Hepatic stellate cell (primary cell): ENCODE measurements around the gene BTBD19.
A peak's percentile ranks its signal among the peaks of the same experiment; 100 is the strongest.
"Not testable (repeated sequence)": the region's sequence is repeated elsewhere in the genome, so short reads cannot be mapped to it uniquely, and the experiment has no call there.

Source experiments
- DNase-seq: peaks from one replicate; pipeline ENCODE4 v3.0.0; 2011; ENCODE audit warnings: low spot score

The BTBD19 gene, protein sequence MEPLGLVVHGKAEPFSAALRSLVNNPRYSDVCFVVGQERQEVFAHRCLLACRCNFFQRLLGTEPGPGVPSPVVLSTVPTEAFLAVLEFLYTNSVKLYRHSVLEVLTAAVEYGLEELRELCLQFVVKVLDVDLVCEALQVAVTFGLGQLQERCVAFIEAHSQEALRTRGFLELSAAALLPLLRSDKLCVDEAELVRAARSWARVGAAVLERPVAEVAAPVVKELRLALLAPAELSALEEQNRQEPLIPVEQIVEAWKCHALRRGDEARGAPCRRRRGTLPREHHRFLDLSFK

GRCh38 chr1:44808063-44808937 is at the start of gene BTBD19:
Gene BTBD19, plus strand, starts transcription at chr1:44808523. Its CDS starts 298 bp downstream, at chr1:44808821.
- peak; percentile 93 for DNase-seq

DNA sequence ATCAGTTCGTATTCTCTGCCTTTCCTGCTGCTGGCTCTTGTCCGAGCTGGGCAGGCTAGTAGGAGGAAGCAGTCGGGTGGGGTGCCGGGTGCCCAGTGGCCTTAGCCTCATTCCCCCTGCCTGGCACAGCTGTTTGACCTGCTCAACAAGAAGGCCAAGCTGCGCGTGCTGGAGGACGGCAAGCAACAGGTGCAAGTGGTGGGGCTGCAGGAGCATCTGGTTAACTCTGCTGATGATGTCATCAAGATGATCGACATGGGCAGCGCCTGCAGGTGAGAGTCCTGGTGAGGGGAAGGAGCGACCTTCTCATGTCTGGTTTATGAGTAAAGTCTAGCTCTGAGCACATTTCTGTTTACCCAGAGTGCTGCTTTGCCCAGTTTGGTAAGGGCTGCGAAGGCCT is 49.2 kb upstream of the BTBD19 start:
- DNase-seq = no peak

- no peak for DNase-seq
Observed at GRCh38 chr1:44760876-44761275, 47.4 kb upstream of the BTBD19 start.

DNA sequence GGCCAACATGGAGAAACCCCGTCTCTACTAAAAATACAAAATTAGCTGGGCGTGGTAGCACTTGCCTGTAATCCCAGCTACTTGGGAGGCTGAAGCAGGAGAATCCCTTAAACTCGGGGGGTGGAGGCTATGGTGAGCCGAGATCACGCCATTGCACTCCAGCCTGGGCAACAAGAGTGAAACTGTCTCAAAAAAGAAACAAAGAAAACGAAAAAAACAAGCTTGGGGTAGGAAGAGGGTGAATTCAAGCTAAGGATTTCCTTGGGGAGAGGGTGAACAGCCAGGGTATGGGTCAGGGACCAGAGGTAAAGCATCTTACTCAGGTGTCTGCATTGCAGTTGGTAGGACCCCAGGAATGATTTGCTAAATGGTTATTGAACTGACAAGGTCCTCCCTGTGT is 41.9 kb upstream of the BTBD19 start:
- DNase-seq = not testable (repeated sequence)

GRCh38 chr1:44775078-44775929 is 33.0 kb upstream of the BTBD19 start, which contains the start of gene RPS8:
Gene RPS8, plus strand, starts transcription at chr1:44775540. Its CDS starts 57 bp downstream, at chr1:44775597.
- peak; percentile 85 for DNase-seq

DNA sequence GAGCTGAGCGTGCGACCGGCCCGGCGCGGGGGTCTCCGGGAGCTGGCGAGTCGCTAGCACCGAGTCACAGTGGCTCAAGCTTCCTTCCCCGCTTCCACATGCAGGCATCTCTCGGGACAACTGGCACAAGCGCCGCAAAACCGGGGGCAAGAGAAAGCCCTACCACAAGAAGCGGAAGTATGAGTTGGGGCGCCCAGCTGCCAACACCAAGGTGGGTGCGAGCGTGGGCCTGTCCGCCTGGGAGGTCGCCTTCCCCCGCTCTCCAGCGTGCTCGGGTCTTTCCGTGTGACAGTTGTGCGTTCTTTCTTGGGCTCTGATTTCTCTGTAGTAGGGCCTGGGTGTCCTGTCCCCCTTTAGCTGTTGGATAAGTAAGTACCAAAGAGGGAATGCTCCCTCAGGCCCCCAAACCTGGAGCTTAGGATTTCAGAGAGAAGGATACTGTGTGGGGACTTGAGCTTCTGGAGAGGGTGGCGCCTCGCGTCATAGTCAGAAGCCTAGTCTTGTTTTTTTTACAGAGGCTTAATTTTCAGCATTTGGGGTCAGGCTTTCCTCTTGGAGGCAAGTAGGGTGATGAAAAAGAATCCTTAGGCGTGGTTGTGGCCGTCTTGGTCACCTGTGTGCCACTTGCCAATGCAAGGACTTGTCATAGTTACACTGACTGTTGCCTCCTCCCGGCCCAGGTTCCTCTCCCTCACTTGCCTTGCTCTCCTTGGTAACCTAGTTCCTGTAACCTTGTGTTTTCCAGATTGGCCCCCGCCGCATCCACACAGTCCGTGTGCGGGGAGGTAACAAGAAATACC is 32.2 kb upstream of the BTBD19 start:
- peak; percentile 34 for DNase-seq

DNA sequence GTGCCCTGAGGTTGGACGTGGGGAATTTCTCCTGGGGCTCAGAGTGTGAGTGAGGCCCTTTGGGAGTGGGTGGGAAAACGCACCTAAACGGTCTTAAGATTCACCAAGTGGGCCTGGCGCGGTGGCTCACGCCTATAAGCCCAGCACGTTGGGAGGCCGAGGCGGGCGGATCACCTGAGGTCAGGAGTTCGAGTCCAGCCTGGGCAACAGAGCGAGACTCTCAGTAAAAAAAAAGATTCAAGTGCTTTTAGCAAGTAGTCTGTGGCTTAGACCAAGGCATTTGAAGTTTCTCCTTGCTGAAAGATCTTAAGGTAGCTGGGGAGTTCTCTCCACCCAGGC is 31.6 kb upstream of the BTBD19 start:
- no peak for DNase-seq

GRCh38 chr1:44777547-44777946 is 30.8 kb upstream of the BTBD19 start:
- DNase-seq = no peak

DNA sequence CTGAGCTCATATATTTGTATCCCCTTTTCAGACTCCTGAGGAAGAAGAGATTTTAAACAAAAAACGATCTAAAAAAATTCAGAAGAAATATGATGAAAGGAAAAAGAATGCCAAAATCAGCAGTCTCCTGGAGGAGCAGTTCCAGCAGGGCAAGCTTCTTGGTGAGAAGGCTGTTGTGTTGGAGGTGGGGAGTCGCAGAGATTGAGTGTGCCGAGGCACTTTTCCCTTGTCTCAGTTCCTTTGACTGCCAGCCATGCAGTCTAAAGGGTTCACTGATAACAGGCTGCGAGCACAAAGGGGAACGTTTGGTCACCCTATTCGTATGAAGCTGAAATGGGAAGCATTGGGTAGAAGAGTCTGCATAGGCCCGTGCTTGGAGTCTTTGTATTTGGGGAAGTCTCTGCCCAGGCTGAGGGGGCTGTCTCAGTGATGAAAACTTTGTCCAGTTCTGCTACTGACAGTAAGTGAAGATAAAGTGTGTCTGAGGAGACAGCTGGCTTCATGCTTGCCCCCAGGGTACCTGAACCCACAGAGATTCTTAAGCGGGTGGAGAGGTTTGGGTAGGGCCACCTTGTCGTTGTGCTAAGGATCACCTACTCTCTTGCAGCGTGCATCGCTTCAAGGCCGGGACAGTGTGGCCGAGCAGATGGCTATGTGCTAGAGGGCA is 30.2 kb upstream of the BTBD19 start:
- DNase-seq = no peak

- DNase-seq = no peak
Observed at GRCh38 chr1:44778705-44779576, 29.4 kb upstream of the BTBD19 start.

DNA sequence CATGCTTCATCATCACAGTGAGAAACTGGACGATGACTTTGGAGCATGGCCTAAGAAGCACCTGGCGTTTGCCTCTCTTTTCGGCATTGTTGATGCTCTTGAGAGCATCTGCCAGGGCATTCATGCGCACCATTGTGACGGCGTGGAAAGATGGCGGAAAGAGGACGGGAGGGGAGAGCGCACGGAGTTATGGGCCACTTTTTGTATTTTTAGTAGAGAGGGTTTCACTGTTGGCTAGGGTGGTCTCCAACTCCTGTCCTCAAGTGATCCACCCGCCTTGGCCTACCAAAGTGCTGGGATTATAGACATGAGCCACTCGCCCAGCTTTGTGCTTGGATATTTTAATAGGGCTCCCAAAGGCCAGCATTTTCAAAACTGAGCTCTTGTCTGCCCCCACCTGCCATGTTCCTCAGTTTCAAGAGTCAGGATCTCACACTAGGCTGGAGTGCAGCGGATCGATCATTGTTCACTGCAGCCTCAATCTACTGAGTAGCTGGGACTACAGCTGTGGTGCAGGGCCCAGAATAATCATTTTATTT is 27.7 kb upstream of the BTBD19 start:
- DNase-seq = no peak

GRCh38 chr1:44783697-44784093 is 24.6 kb upstream of the BTBD19 start:
- DNase-seq = no peak

DNA sequence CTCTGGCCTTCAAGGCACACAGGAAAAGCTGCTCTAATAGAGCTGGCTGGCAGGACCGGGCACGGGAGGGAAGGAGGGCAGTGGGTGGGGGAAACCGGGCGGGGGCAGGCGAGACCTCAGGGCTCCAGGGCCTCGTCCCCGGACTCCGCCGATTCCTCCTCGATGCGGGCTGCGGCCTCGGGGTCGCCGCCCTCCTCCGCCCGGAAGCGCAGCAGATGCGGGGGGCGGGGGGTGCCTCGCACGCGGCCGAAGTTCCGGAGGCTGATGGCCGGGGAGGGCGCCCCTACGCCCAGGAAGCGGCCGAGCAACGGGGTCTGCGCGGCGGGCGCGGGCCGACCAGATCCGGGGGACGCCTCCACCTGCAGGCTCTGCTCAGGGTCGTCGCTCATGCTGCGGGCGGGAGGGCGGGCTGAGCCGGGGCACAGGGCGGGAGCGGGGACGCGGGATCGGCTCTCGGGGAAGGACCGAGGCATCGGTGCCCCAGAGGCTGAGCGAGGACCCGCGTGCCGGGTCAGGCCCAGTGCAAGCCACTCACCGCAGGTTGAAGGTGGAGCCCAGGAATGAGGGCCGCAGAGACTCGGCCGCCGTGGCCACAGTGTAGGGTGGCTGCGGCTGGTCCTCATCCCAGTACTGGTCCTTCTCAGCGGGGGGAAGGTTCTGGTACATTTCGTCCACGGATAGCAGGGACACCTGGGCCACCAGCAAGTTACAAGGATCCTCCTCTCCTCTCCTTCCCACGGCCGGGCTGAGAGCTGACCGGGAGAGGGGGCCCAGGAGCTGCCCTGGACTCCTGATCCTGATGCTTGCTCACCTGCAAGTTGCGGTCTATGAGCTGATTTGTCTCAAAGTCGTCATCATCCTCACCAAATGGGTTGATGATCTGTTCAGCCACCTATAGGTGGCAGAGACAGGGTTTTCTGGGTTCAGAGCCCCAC is 24.0 kb upstream of the BTBD19 start:
- DNase-seq = no peak

GRCh38 chr1:44785029-44785380 is 23.3 kb upstream of the BTBD19 start:
- DNase-seq = no peak

DNA sequence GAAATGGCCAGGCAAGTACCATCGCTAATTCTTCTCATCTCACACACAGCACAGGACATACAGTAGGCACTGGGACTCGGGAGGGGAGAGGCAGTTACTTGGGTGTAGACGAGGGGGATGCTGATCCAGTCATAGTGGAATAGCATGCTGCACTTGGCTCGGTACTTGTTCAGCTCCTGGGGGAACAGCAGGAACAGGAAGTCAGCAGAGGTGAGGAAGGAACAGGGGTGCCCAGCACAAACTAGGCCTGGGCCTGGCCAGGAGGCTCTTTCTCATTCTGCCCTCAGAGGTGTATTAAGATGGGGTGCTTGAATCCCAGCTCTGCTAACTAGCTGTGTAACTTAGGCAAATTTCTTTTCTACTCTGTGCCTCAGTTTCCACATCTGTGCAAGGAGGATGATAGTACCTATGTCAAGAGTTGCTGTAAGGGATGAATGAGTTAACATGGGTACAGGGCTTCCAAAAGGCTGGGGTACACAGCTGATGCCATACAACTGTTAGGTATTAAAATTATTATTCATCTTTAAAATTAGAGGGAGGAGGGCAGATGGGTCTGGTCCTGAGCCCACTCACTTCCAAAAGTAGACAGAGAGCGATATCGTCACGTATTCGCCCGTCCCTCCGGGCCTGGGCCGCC is 22.7 kb upstream of the BTBD19 start:
- DNase-seq = no peak

GRCh38 chr1:44786138-44786840 is 22.0 kb upstream of the BTBD19 start:
- peak; percentile 68 for DNase-seq

DNA sequence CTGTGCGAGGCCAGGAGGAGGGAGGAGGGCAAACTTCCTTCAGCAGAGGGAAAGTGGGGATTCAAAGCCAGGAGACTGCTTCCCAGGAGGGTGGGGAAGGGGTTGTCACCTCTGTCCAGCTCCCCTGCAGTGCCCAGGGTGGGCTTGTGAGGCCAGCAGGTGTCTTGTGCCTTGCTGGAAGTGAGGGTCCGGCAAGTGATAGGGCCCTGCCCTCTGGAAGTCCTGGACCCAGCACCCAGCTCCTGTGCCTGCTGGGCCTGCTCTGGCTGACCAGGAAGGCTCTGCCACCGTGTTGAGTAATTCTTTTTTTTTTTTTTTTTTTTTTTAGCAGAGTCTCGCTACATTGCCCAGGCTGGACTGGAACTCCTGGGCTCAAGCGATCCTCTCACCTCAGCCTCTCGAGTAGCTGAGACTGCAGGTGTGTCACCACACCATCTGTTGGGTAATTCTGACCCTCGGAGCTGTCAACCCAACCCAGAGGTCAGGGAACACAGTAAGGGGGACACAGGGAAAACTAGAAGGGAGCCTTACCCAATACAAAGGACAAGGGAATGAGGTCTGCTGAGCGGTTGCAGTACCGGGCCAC is 21.4 kb upstream of the BTBD19 start:
- no peak for DNase-seq
